ENCODE measurements around the gene SLC12A4.
"Not testable (repeated sequence)": the region's sequence is repeated elsewhere in the genome, so short reads cannot be mapped to it uniquely, and the experiment has no call there.

DNA sequence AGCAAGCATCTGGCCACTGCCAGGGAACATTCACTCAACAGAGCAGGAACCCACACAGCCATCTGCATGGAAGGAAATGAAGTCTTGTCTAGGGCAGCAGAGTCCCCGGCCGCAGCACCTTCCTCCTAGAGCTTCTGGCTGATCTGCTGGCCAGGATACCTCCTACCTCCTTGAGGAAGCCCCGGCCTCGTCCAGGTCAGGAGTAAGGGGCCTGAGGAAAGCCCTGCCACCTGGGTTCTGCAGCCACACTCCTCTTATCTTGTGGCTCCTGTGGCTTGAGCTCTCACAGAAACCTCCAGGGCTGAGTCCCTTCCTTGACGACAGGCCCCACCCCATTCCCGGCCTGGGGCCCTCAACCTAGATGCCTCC is 25.6 kb upstream of the SLC12A4 start:
- not testable (repeated sequence) for TF ChIP-seq NFE2L2 (conservative IDR thresholded peaks at IDR 0.05; ENCODE audit: low read length); NPAS2 (CRISPR knock-in tag; IDR thresholded peaks at IDR 0.05; ENCODE audit: borderline replicate concordance); JUN (IDR thresholded peaks at IDR 0.05); CBX8 (IDR thresholded peaks at IDR 0.05); ESRRA (IDR thresholded peaks at IDR 0.05; ENCODE audit: borderline replicate concordance, low read length)
- TF ChIP-seq, protein P1, sequence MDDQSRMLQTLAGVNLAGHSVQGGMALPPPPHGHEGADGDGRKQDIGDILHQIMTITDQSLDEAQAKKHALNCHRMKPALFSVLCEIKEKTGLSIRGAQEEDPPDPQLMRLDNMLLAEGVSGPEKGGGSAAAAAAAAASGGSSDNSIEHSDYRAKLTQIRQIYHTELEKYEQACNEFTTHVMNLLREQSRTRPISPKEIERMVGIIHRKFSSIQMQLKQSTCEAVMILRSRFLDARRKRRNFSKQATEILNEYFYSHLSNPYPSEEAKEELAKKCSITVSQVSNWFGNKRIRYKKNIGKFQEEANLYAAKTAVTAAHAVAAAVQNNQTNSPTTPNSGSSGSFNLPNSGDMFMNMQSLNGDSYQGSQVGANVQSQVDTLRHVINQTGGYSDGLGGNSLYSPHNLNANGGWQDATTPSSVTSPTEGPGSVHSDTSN (IDR thresholded peaks at IDR 0.05), result not testable (repeated sequence)
- TF ChIP-seq, protein P2, sequence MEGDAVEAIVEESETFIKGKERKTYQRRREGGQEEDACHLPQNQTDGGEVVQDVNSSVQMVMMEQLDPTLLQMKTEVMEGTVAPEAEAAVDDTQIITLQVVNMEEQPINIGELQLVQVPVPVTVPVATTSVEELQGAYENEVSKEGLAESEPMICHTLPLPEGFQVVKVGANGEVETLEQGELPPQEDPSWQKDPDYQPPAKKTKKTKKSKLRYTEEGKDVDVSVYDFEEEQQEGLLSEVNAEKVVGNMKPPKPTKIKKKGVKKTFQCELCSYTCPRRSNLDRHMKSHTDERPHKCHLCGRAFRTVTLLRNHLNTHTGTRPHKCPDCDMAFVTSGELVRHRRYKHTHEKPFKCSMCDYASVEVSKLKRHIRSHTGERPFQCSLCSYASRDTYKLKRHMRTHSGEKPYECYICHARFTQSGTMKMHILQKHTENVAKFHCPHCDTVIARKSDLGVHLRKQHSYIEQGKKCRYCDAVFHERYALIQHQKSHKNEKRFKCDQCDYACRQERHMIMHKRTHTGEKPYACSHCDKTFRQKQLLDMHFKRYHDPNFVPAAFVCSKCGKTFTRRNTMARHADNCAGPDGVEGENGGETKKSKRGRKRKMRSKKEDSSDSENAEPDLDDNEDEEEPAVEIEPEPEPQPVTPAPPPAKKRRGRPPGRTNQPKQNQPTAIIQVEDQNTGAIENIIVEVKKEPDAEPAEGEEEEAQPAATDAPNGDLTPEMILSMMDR (IDR thresholded peaks at IDR 0.05), result not testable (repeated sequence)

Measured in A549 (cell line).